Measurements from ENCODE around the gene HOXA13. TPM values are rescaled to one million over a fixed set of nuclear protein-coding genes. Genes with fewer than 3 reads are reported as not detected.

HOXA13 gene
- total RNA-seq, 1 donor from 2014 or later, result not detected

DNA sequence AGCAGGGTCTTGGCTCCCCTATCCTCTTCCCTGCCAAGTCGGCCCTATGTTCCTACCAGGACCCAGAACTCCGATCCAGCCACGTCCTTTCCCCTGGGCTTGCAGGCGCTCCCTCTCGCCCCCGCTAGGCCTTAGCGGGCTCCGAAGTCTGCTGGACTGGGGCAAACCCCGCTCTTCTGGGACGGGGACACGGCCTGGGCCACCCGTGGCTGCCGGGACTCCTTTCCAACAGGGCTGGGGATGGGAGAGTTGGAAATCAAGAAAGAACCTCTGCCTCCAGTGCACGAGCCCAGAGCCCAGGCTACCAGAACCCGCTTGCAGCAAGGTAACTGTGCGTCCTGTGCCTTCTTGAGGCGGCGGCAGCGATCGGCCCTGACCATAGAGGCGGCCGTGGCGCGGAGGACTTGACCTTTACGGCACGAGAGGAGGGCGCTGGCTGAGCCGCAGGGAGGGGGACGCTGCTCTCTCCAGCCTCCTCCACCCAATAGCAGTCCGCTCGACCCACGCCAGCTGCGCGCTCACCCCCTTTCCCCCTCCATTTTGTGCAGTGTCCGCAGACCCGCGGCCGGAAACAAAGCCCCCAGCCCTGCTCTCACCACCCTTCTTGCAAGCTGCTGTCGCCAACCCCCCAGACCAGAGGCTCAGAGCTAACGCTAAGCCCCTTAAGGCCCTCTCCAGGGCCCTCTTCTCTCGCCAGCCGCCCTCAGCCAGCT lies 7.9 kb downstream of the HOXA13 start:
- TF ChIP-seq, protein P1, sequence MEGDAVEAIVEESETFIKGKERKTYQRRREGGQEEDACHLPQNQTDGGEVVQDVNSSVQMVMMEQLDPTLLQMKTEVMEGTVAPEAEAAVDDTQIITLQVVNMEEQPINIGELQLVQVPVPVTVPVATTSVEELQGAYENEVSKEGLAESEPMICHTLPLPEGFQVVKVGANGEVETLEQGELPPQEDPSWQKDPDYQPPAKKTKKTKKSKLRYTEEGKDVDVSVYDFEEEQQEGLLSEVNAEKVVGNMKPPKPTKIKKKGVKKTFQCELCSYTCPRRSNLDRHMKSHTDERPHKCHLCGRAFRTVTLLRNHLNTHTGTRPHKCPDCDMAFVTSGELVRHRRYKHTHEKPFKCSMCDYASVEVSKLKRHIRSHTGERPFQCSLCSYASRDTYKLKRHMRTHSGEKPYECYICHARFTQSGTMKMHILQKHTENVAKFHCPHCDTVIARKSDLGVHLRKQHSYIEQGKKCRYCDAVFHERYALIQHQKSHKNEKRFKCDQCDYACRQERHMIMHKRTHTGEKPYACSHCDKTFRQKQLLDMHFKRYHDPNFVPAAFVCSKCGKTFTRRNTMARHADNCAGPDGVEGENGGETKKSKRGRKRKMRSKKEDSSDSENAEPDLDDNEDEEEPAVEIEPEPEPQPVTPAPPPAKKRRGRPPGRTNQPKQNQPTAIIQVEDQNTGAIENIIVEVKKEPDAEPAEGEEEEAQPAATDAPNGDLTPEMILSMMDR (IDR thresholded peaks at IDR 0.05; ENCODE audit: unreplicated experiment), result no peak
- DNase-seq (ENCODE audit: low spot score), result no peak
- H3K4me1 Mint-ChIP-seq (ENCODE audit: unreplicated experiment), result peaks cover 29% of the 10 kb centered on the region
- peaks cover 6% of the 10 kb centered on the region for H3K36me3 Mint-ChIP-seq (ENCODE audit: low read depth, unreplicated experiment)
- H3K9me3 Mint-ChIP-seq (ENCODE audit: unreplicated experiment), result no peaks in the 10 kb centered on the region
- H3K4me3 Mint-ChIP-seq (ENCODE audit: unreplicated experiment), result peak overlapping the region; percentile 65
- peaks cover 48% of the 10 kb centered on the region for H3K27me3 Mint-ChIP-seq (ENCODE audit: unreplicated experiment)
- no peak overlapping the region for H3K27ac Mint-ChIP-seq (ENCODE audit: unreplicated experiment)

DNA sequence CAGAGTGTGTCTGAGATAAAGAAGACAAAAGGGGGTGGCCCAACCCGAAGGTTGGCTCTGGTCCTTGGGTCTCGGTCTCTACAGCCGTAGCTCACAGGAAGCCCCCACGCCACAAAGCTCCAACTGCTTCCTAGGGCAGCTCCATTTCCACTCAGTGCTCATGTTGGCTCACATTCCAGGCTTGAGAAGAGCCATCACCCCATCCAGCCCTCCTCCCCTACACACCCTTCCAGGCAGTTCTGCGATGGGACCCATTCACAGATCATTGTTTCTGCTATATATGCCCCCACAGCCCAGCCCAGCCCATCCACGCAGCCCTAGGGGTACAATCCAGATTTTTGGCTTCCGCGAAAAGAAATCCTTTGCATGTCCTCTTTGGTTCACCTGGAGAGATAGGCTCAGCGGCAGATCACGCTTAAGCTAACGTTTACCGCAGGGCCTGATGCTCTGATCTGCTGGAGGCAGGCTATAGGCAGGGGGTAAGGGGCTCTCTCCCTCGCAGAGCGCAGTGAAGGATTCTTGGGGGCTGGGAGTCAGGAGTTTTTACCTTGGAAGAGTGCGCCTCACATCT lies 8.6 kb downstream of the HOXA13 start:
- Mint-ChIP-seq H3K27me3 (ENCODE audit: unreplicated experiment) (peaks cover 53% of the 10 kb centered on the region), H3K36me3 (ENCODE audit: low read depth, unreplicated experiment) (peaks cover 6% of the 10 kb centered on the region), H3K4me3 (ENCODE audit: unreplicated experiment) (peak overlapping the region; percentile 51), H3K27ac (ENCODE audit: unreplicated experiment) (no peak overlapping the region), H3K9me3 (ENCODE audit: unreplicated experiment) (no peaks in the 10 kb centered on the region), H3K4me1 (ENCODE audit: unreplicated experiment) (peaks cover 29% of the 10 kb centered on the region)
- no peak for DNase-seq (ENCODE audit: low spot score)
- TF ChIP-seq, protein P1 (IDR thresholded peaks at IDR 0.05; ENCODE audit: unreplicated experiment), result no peak

DNA sequence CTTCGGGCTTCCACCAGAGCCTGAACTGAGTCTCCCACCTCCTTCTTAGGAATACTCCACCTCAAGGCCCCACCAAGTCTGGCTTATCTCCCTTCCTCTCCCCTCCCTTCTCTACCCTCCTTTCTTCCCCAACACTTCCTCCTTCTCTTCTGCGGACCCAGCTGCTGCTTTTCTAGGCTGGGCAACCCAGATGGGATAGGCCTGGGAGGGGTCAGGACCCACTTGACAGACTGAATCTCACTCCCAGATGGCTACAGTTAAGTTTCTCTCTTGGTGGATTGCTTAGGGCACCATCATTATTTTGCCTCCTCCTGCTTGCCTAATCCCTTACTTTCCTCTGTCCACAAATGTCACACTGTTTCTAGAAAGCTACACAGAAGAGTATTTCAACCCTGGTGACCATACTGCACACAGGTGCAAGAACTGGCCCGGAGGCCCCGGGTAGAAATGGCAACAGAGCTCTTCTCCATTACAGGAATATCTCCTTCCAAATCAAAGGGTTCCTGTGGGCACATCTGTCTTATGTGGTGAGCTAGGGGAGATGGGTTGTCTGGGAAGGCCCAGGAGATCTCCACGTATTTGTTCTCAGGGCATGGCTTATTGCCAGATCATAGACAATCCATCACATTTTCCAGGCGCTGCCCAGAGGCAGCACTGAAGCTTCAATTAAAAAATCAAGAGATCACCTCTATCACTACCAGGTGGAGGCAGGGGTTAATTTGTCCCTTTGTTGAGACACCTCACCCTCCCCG lies 9.7 kb downstream of the HOXA13 start:
- Mint-ChIP-seq H3K9me3 (ENCODE audit: unreplicated experiment) (no peaks in the 10 kb centered on the region), H3K27ac (ENCODE audit: unreplicated experiment) (no peak overlapping the region), H3K36me3 (ENCODE audit: low read depth, unreplicated experiment) (peaks cover 6% of the 10 kb centered on the region), H3K4me3 (ENCODE audit: unreplicated experiment) (peak overlapping the region; percentile 67), H3K27me3 (ENCODE audit: unreplicated experiment) (peaks cover 62% of the 10 kb centered on the region), H3K4me1 (ENCODE audit: unreplicated experiment) (peaks cover 36% of the 10 kb centered on the region)
- DNase-seq (ENCODE audit: low spot score), result no peak
- TF ChIP-seq, protein P1 (IDR thresholded peaks at IDR 0.05; ENCODE audit: unreplicated experiment), result no peak

DNA sequence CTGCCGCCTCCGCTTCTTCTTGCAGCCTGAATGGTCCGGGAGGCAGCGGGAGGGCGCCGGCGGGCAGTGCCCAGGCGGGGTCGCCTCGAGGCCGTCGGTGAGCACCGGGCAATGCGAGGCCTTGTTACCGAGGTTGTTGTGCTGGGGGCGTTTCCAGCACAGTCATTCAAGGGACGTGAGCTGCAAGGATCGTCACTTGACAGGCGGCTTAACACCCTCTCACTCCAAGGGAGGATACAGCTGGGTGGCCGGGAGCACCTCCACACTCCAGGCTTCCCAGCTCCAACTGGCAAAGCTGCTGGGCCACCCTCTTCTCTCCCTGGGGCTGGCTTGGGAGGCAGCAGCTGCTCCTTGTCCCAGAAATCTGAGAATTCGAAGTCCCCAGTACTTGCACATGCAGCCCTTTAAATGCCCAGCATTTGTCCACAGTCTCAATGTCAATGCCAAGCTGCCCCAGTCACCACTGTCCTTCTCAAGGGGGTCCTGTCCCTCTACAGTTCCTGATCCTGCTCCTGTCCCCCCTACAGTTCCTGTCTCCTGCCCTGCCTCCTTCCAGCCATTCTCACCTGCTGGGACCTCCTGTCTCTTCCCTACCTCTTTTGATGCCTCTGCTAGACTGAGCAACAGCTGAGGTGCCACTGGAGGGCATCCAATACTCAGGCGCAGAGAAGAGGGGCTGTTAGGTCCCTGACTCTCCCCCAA lies 10.4 kb downstream of the HOXA13 start:
- Mint-ChIP-seq H3K9me3 (ENCODE audit: unreplicated experiment) (no peaks in the 10 kb centered on the region), H3K27ac (ENCODE audit: unreplicated experiment) (no peak overlapping the region), H3K4me3 (ENCODE audit: unreplicated experiment) (no peak overlapping the region), H3K4me1 (ENCODE audit: unreplicated experiment) (peaks cover 42% of the 10 kb centered on the region), H3K27me3 (ENCODE audit: unreplicated experiment) (peaks cover 60% of the 10 kb centered on the region), H3K36me3 (ENCODE audit: low read depth, unreplicated experiment) (peaks cover 6% of the 10 kb centered on the region)
- DNase-seq (ENCODE audit: low spot score), result no peak
- TF ChIP-seq, protein P1 (IDR thresholded peaks at IDR 0.05; ENCODE audit: unreplicated experiment), result no peak
